Globus pallidus (tissue), 1 donor: ENCODE data around the gene IL18BP.

ENCODE experiments used
- DNase-seq: peaks from one replicate; pipeline ENCODE4 v3.0.0-alpha.2; 2015; ENCODE audit warnings: low spot score

Gene IL18BP

GRCh38 chr11:71998649-71999310, at the start of gene IL18BP:
IL18BP (plus strand) TSS chr11:71998909; CDS start chr11:71999985, 1,076 bp downstream.
- DNase-seq: peak; percentile 45

- no peak for DNase-seq
Measured at GRCh38 chr11:71949034-71949433, 49.7 kb upstream of the IL18BP start.

DNA sequence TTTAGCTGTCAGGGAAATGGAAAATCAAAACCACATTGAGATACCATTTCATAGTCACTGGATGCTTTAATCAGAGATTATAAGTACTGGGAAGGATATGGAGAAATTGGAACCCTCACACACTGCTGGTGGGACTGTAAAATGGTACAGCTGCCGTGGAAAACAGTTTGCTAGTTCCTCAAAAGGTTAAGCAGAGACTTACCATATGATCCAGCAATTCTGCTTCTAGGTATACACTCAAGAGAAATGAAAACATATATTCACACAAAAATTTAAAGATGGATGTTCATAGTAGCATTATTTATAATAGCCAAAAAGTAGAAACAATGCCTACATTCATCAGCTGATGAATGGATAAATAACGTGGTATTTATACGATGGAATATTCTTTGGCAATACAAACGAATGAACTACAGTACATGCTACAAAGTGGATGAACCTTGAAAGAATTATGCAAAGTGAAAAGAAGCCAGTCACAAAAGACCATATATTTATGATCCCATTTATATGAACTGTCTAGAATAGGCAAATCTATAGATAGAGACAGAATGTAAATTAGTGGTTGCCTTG, 46.9 kb upstream of the IL18BP start:
- no peak for DNase-seq

DNA sequence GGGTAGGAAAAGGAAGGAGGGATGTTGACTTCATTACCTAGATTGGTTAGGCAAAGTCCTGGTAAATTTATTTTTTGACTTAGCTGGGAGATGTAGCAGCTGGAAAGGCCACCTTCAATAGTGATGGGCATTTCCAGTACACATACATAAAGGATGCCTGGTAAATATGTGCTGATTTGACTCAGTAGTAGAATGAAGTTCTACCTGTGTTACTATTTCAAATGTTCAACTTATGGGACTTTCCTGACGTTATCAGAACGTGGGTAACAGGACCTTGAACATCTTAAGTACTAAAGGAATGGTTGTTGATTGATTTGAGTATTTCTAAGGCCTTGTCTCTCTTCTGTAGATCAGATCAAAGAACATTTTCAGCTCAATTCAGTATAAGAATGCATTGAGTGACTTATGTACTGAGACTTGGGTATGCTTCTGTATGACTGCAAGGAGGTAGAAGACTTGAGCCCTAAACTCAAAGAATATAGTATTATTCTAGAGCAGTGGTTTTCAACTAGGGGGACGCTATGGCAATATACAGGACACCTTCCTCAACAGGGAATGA, 42.7 kb upstream of the IL18BP start:
- DNase-seq: no peak

DNA sequence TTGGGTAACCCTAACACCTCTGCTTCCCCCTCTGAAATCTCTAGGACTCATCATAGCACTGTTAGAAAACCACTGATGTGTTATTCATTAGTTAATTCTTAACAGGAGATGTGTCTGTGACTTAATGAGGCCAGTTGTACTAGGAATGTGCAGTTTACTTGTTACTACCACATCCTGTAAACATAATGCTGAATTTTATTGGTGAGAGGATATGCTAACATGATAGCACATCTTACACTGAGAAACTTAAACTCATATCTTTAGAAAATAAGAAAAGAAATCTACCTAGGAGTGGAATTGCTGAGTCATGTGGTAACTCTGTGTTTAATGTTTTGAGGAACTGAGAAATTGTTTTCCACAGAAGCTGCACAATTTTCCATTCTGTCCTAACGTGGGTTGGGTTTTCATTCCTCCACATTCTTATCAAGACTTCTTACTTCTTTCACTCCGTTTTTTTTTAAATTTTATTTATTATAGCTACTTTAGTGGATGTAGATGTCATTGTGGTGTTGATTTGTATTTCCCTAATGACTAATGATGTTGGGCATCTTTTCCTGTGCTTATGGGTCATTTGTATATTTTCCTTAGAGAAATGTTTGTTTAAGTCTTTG, 36.2 kb upstream of the IL18BP start:
- no peak for DNase-seq

GRCh38 chr11:71963468-71963867, 35.2 kb upstream of the IL18BP start:
- DNase-seq: no peak

- DNase-seq: no peak
Measured at GRCh38 chr11:71964641-71965040, 34.1 kb upstream of the IL18BP start.

DNA sequence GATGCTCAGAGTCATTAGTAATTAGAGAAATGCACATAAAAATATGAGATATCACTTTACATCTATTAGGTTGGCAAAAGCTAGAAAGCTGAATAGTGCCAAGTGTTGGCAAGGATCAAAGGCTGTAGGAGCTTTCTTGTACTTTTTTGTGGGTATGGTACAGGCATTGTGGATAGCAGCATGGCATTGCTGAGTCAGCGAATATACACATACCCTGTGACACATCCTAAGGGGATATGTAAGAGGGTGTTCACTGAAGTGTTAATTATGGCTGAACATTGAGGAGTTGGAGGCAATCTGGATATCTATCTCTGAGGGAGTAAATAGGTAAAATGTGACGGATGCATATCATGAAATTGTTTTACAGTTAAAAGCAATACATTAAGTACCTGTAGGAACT, 27.0 kb upstream of the IL18BP start:
- DNase-seq: no peak

- DNase-seq: no peak
Measured at GRCh38 chr11:71976551-71976950, 22.2 kb upstream of the IL18BP start.

- DNase-seq: no peak
Measured at GRCh38 chr11:71977090-71977489, 21.6 kb upstream of the IL18BP start.

DNA sequence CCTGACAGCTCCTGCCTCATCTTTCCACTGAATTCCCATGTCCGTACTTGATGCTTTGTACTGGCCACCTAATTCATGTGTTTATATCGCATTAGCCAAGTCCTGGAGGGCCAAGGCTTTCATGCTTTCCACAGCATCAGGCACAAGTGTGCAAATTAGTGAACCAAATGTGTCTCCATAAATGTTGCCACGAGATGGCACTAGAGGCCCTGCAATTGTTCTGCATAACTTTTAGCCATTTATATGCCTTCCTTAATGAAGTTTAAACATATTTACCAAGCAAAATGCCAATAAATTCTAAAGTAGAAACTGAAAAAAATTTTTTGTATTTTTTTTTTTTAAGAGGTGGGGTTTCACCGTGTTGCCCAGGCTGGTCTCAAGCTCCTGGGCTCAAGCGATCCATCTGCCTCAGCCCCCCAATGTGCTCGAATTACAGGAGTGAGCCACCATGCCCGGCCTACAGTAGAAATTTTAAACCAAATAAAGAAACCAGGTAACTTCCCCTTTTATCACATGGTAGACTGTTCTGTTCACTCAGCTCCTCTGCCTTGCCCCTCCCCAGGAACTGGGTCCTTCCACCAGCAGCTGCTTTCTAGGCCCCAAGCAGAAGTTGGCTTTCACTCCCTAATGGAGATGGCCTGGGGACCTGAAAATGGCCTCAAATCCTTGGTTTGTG, 20.8 kb upstream of the IL18BP start:
- DNase-seq: peak; percentile 70

- no peak for DNase-seq
Measured at GRCh38 chr11:71979094-71979493, 19.6 kb upstream of the IL18BP start.

DNA sequence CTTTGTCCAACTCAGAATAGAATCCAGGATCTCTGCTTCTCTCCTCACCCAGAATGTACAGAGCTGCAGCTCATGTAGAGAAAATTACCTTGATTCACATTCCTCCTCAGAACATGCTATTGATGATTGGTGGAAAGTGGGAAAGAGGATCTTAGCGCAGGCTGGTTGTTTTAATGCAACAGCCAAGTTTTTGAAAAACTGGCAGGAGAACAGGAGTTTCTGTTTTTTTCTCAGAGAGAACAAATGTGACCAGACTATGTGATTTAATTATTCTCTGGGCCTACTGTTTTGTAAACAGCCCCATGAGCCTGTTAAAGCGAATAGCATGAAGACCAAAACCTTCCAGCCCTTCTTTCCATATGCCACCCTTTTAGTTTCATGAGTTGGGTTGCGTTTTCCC, 19.1 kb upstream of the IL18BP start:
- DNase-seq: peak; percentile 50

DNA sequence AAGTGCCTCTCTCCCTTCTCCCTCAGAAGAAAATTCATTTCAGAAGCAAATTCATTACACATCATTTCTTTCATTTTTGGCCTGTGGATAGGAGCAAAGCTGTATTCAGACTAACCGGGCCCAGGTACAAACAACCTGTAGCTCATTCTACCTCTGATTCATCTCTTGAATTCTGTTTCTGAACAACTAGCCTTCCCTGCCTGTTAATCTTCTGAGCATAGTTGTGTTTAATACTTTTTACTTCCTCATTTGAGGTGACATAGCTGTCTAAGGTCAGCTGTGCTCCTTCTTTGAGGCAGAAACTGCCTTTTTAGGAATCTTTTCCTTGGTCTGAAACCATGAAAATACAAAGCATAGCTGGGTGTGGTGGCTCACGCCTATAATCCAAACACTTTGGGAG, 12.6 kb upstream of the IL18BP start:
- DNase-seq: no peak

DNA sequence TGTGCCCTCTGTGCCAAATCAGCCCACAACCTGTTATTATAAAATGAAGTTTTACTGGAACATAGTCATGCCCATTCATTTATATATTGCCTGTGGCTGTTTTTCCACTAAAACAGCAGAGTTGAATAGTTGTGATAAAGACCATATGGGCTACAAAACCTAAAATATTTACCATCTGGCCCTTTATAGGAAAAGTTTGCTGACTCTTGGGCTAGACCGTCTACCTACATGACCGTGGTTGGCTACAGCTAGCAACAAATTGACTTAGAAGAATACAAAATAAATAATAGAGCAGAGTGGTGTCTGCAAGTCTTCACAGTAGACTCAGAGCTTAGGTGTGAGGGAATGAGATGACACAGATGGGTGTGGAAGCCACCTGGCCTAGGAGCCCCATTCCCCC, 11.2 kb upstream of the IL18BP start:
- DNase-seq: no peak

- DNase-seq: no peak
Measured at GRCh38 chr11:71988050-71988449, 10.7 kb upstream of the IL18BP start.

GRCh38 chr11:71990701-71991100, 8.0 kb upstream of the IL18BP start:
- DNase-seq: no peak

DNA sequence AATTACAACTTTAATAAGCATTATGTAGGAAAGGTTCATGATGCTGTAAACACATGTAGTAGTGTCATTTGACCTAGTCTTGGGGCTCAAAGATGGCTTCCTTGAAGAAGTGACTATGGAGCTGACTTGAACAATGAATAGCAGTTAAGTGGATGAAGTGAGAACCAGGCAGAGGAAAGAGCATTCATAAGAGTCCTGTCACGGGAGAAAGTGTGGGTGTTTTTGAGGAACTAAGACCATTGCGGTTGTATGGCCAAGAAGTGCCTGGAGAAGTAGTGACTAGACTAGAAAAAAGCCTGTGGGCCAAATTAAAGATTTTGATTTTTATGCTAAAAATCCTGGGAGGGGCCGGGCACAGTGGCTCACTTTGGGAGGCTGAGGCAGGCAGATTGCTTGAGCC, 7.2 kb upstream of the IL18BP start:
- DNase-seq: peak; percentile 59

- no peak for DNase-seq
Measured at GRCh38 chr11:71992136-71992730, 6.5 kb upstream of the IL18BP start.

- DNase-seq: no peak
Measured at GRCh38 chr11:71994786-71995185, 3.9 kb upstream of the IL18BP start.

- DNase-seq: no peak
Measured at GRCh38 chr11:71995726-71996291, 2.9 kb upstream of the IL18BP start.

DNA sequence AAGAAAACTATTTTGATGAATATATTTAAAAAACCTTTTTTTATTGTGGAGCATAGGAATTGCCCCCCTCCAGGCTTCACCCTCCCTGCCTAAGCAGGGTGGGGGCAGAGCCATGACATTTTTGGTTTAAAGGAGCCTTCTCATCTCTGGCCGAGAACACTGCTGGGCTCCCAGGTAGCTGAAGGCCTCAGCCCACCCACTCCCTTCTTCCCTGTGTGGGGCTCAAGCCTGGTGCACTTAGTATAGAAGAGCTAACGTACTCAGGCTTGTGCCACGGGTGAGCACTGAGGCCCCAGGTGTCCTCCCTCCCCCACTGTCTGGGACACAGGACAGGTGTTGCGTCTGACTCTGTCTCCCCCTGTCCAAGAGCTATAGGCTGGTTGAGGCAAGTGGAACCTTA, 2.2 kb upstream of the IL18BP start:
- no peak for DNase-seq
